H1 (cell line): ENCODE data around the gene SLC43A3. TPM values are rescaled to one million over a fixed set of nuclear protein-coding genes. Genes with fewer than 3 reads are reported as not detected.

Experiments
- CBX5 ChIP-seq: fragments of 300-800, 300-1000 bp; sonication (generic); IDR thresholded peaks from 2 replicates; pipeline ENCODE4 v1.7.1; 2016; ENCODE audit warnings: antibody characterized with exemption, low read length, low read depth
- CEBPB ChIP-seq: IDR thresholded peaks from 2 replicates; pipeline ENCODE4 v1.6.1; 2012; ENCODE audit warnings: low read depth, low read length
- CTBP2 ChIP-seq: IDR thresholded peaks from 2 replicates; pipeline ENCODE4 v1.7.0; 2011; ENCODE audit warnings: borderline replicate concordance, mild to moderate bottlenecking, moderate library complexity, mixed read lengths, low read length; ENCODE audit not compliant: insufficient read depth, insufficient read length
- EP300 ChIP-seq, 2 experiments: IDR thresholded peaks; 1 replicate in 1 of 2; 2 replicates in 1 of 2; pipeline ENCODE4 v1.6.1; 2011 to 2012; ENCODE audit warnings: low read depth in 2 of 2, low read length in 2 of 2, mild to moderate bottlenecking in 2 of 2, borderline replicate concordance in 1 of 2, inconsistent platforms in 1 of 2, moderate library complexity in 1 of 2
- EZH2 ChIP-seq: fragments of 200-600 bp; sonication (generic); IDR thresholded peaks from 2 replicates; pipeline ENCODE4 v1.7.1; 2012; ENCODE audit warnings: low read depth, mild to moderate bottlenecking, moderate library complexity, low read length, inconsistent platforms; ENCODE audit not compliant: severe bottlenecking
- FOSL1 ChIP-seq: IDR thresholded peaks from 2 replicates; pipeline ENCODE4 v1.6.1; 2011; ENCODE audit warnings: mild to moderate bottlenecking, low read depth, low read length, moderate library complexity; ENCODE audit not compliant: insufficient read depth
- HDAC2 ChIP-seq, 2 experiments: fragments of 300-600 bp in 1 of 2; sonication (generic) in 1 of 2; IDR thresholded peaks; 2 replicates each; pipeline ENCODE4 v1.6.1; 2011 to 2012; ENCODE audit warnings: low read depth in 2 of 2, low read length in 2 of 2, mild to moderate bottlenecking in 2 of 2, moderate library complexity in 2 of 2, borderline replicate concordance in 1 of 2, inconsistent platforms in 1 of 2
- KDM5A ChIP-seq: fragments of 200-600 bp; IDR thresholded peaks from 2 replicates; pipeline ENCODE4 v1.7.1; 2012; ENCODE audit warnings: mild to moderate bottlenecking, low read length, inconsistent platforms, mixed read lengths
- POLR2A ChIP-seq, 2 experiments: IDR thresholded peaks; 1 replicate in 1 of 2; 2 replicates in 1 of 2; pipeline ENCODE4 v1.6.1; 2011; ENCODE audit warnings: low read depth in 2 of 2, low read length in 2 of 2, mild to moderate bottlenecking in 2 of 2; ENCODE audit errors: control extremely low read depth in 1 of 2
- RAD21 ChIP-seq, 2 experiments: IDR thresholded peaks in 1 of 2; conservative IDR thresholded peaks in 1 of 2; 2 replicates each; pipeline ENCODE4 v1.6.1; 2011; ENCODE audit warnings: low read depth in 2 of 2, low read length in 2 of 2, improper control_type of control experiment in 1 of 2, inconsistent platforms in 1 of 2, mild to moderate bottlenecking in 1 of 2, moderate library complexity in 1 of 2
- SAP30 ChIP-seq: fragments of 300-600 bp; sonication (generic); IDR thresholded peaks from 2 replicates; pipeline ENCODE4 v1.7.1; 2012; ENCODE audit warnings: low read length, moderate library complexity, mild to moderate bottlenecking, inconsistent platforms; ENCODE audit not compliant: insufficient read depth, insufficient replicate concordance
- SIN3A ChIP-seq, 2 experiments: IDR thresholded peaks in 1 of 2; conservative IDR thresholded peaks in 1 of 2; 2 replicates each; pipeline ENCODE4 v1.6.1; 2011 to 2012; ENCODE audit warnings: low read length in 2 of 2, improper control_type of control experiment in 1 of 2, low read depth in 1 of 2, mild to moderate bottlenecking in 1 of 2
- SIRT6 ChIP-seq: IDR thresholded peaks from one replicate; pipeline ENCODE4 v1.7.1; 2012; ENCODE audit warnings: low read length, inconsistent platforms
- SP4 ChIP-seq: IDR thresholded peaks from 2 replicates; pipeline ENCODE4 v1.6.1; 2012; ENCODE audit warnings: low read length, inconsistent platforms
- TCF12 ChIP-seq: IDR thresholded peaks from 2 replicates; pipeline ENCODE4 v1.6.1; 2011; ENCODE audit warnings: low read depth, mild to moderate bottlenecking, low read length
- TEAD4 ChIP-seq: IDR thresholded peaks from 2 replicates; pipeline ENCODE4 v1.6.1; 2012; ENCODE audit warnings: low read depth, low read length, inconsistent platforms, mixed read lengths
- YY1 ChIP-seq: IDR thresholded peaks from 2 replicates; pipeline ENCODE4 v1.6.1; 2011; ENCODE audit warnings: low read depth, mild to moderate bottlenecking, low read length
- polyA plus RNA-seq, 7 experiments: library from polyadenylated mRNA; depleted of rRNA in 3 of 7; stranded (reverse) in 5 of 7; unstranded in 2 of 7; fragments of >200 nt in 5 of 7; fragments of 200-250 nt in 2 of 7; gene quantifications; 1 replicate in 5 of 7; 2 replicates in 1 of 7; 4 replicates in 1 of 7; pipeline versions ENCODE4 v1.2.1 to v1.2.3, GENCODE V29; 2011 to 2013; ENCODE audit warnings: missing spikeins in 2 of 7, mixed read lengths in 2 of 7
- total RNA-seq: library from RNA; stranded (reverse); fragmentation: NEBNext Ultra II Directional; extraction: Animal tissue kit (Norgen Biotek cat#: 25700); gene quantifications from 2 replicates; pipeline ENCODE4 v1.2.1, GENCODE V29; 2021
- TF ChIP-seq, protein P1 (sequence below), 3 experiments: IDR thresholded peaks; 1 replicate in 2 of 3; 2 replicates in 1 of 3; pipeline versions ENCODE4 v1.5.1 to v1.6.1; 2011; ENCODE audit warnings: low read length in 3 of 3, mild to moderate bottlenecking in 3 of 3, inconsistent platforms in 2 of 3, low read depth in 1 of 3, moderate library complexity in 1 of 3; ENCODE audit not compliant: insufficient read depth in 1 of 3; ENCODE audit errors: control extremely low read depth in 1 of 3
- TF ChIP-seq, protein P2 (sequence below): IDR thresholded peaks from 2 replicates; pipeline ENCODE4 v1.6.1; 2012; ENCODE audit warnings: inconsistent platforms

SLC43A3 gene
- total and polyA plus RNA-seq, 2 of the 8 experiments (the other 6 are each of a cell fraction or from before 2014, with no cell fraction given): 31.8 to 67.8 TPM

GRCh38 chr11:57460022-57460757 is 33.3 kb upstream of the SLC43A3 start, which contains the start of gene RTN4RL2 (continued):
- TF ChIP-seq CEBPB (no peak), SIRT6 (no peak), FOSL1 (no peak), TEAD4 (no peak), EP300 (IDR thresholded peaks at IDR 0.05; ENCODE audit: borderline replicate concordance in 1 of 2, low read depth in 2 of 2, low read length in 2 of 2) (no peak), POLR2A (IDR thresholded peaks at IDR 0.05; ENCODE audit: control extremely low read depth in 1 of 2, low read depth in 2 of 2, low read length in 2 of 2) (no peak), RAD21 (IDR thresholded peaks at IDR 0.05 in 1 of 2, conservative IDR thresholded peaks at IDR 0.05 in 1 of 2; ENCODE audit: low read depth in 2 of 2, low read length in 2 of 2) (no peak), SIN3A (conservative IDR thresholded peaks at IDR 0.05 in 1 of 2, IDR thresholded peaks at IDR 0.05 in 1 of 2; ENCODE audit: low read depth in 1 of 2, low read length in 2 of 2) (peak; percentile 18 to 73; a peak in 1 of 4 replicates), CTBP2 (no peak), EZH2 (no peak), HDAC2 (IDR thresholded peaks at IDR 0.05; ENCODE audit: borderline replicate concordance in 1 of 2, low read depth in 2 of 2, low read length in 2 of 2) (0 out of 4 replicates have a peak, but pooled peaks of 1 of the 2 experiments have one; percentile 39), YY1 (no peak), CBX5 (no peak), TCF12 (no peak), KDM5A (no peak), SAP30 (peak; percentile 34), SP4 (no peak)
- TF ChIP-seq, protein P1, sequence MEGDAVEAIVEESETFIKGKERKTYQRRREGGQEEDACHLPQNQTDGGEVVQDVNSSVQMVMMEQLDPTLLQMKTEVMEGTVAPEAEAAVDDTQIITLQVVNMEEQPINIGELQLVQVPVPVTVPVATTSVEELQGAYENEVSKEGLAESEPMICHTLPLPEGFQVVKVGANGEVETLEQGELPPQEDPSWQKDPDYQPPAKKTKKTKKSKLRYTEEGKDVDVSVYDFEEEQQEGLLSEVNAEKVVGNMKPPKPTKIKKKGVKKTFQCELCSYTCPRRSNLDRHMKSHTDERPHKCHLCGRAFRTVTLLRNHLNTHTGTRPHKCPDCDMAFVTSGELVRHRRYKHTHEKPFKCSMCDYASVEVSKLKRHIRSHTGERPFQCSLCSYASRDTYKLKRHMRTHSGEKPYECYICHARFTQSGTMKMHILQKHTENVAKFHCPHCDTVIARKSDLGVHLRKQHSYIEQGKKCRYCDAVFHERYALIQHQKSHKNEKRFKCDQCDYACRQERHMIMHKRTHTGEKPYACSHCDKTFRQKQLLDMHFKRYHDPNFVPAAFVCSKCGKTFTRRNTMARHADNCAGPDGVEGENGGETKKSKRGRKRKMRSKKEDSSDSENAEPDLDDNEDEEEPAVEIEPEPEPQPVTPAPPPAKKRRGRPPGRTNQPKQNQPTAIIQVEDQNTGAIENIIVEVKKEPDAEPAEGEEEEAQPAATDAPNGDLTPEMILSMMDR (IDR thresholded peaks at IDR 0.05; ENCODE audit: control extremely low read depth in 1 of 3, insufficient read depth in 1 of 3, low read depth in 1 of 3, low read length in 3 of 3): peak; percentile 40 to 51 (median 40)
- TF ChIP-seq, protein P2, sequence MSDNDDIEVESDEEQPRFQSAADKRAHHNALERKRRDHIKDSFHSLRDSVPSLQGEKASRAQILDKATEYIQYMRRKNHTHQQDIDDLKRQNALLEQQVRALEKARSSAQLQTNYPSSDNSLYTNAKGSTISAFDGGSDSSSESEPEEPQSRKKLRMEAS: peak; percentile 30; the same call in 1 of the 2 replicates
